Measurements from ENCODE around the gene CD52.

The CD52 gene

GRCh38 chr1:26335774-26336476, 18.2 kb downstream of the CD52 start:
- DNase-seq (ENCODE audit: low read depth) = no peak

DNA sequence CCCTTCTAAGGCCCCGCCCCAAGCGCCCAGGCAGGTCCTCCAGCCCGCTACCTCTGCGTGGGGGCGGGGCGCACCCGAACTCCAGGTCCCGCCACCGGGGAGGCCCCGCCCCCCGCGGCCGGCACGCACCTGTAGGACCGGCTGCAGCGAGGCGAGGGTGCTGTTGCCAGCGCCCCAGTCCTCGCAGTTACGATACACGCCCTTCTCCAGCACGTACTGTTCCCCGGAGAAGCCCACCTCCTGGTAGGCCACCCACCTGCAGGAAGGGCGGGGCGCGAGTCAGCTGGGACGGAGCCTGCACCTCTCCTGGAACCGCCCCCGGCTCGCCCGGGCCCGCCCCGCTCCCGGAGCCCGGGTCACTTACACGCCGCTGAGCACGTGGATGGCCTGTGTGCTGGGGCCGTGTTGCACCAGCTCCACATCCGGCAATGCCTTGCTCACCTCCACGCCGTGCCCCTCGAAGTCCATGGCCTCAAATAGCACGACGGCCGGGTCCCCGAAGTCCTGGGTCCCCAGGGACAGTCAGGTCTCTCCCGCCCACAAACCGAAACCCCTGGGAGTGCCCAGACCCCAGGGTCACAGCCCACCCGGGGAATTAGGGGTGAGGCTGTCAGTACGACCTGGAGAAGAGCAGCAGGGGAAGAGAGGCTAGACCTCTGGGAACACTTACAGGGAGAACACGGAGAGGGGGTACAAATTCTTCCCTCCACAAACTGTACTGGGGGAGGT, 18.9 kb downstream of the CD52 start:
- DNase-seq (ENCODE audit: low read depth) = peak; percentile 86

GRCh38 chr1:26337206-26337535, 19.4 kb downstream of the CD52 start:
- DNase-seq (ENCODE audit: low read depth) = no peak

DNA sequence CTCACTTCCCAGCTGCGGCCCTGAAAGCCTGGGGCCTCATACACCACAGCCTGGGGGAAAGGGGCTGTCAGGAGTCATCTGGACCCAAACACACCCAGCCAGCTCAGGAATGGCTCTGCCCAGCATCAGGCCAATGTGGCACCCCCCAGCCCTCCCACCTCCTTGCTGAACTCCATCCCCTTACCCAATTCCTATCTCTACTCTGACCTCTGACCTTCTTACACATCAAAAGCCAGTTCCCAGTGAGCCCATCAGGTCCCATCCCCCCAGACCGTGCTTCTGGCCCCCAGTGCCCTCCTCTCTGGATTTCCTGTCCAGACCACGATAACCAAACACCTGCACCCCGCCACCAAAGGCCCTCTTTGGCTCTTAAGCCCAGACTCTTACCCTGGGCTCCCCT, 19.9 kb downstream of the CD52 start:
- DNase-seq (ENCODE audit: low read depth) = no peak

DNA sequence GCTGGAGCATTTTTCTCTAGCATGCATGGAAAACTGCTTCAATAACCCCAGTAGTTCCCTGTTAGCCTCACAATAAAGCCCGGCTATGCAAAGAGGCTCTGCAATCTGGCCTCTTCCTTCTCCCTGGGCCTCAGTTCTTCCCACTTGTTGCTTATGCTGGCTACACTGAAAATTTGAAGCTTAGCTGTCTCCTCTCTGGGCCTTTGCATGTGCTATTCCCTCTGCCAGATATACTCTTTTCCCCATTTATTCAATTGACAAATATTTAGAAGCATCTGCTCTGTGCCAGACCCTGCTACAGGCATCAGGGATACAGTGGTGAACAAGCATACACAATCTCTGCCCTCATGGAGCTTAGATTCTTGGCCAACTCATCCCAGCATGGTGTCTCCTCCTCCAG, 20.9 kb downstream of the CD52 start:
- DNase-seq (ENCODE audit: low read depth) = no peak

GRCh38 chr1:26340047-26340481, 22.3 kb downstream of the CD52 start:
- DNase-seq (ENCODE audit: low read depth) = no peak

DNA sequence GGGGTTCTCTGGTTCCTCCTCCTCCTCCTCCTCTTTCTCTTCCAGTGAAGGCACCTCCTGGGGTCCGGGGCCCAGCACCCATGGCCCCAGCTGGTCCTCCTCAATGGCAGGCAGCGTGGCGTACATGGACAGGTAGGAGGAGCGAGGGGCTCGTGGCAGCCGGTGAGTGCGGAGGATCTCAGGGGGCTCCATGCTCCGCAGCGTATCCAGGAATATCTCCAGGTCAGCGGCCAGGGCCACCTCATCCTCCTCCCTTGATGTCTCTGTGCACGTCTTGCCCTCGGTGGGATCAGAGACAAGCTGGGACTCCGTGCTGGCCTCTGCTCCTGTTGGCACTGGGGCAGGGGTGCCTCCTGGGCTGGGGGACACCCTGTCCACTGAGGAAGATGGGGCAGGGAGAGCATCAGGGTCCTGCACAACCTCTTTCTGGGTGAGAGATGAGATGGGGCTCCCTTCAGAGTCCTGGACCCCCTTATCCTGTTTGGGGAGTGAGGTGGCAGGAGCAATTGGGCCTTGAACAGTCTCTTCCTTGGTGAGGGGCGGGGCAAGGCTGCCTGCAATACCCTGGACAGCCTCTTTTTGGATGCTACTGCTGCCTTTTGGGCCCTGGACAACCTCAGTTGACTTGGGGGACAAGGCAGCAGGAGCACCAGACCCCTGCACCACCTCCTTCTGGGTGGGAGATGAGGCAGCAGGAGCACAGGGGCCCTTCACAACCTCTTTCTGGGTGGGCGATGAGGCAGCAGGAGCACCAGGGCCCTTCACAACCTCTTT, 26.6 kb downstream of the CD52 start:
- DNase-seq (ENCODE audit: low read depth) = no peak

DNA sequence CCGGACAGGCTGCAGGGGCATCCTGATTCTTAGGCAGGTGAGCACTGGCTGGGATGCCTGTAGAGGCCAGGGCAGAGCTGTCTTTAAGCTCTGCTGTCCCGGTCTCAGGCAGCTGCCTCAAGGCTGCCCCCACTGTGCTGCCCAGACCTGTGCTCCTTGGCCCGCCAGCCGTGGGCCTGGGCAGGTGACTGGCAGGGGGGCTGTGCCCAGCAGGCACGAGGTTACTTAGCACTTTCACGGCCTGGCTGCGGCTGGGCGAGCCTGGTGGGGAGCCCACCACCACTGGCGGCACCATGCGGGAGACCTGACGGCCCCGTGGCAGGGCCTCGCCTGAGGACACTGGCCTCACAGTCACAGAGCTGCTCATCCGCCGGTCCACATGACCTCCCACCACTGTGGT, 28.0 kb downstream of the CD52 start:
- DNase-seq (ENCODE audit: low read depth) = no peak

GRCh38 chr1:26346274-26347033, 28.7 kb downstream of the CD52 start:
- no peak for DNase-seq (ENCODE audit: low read depth)

DNA sequence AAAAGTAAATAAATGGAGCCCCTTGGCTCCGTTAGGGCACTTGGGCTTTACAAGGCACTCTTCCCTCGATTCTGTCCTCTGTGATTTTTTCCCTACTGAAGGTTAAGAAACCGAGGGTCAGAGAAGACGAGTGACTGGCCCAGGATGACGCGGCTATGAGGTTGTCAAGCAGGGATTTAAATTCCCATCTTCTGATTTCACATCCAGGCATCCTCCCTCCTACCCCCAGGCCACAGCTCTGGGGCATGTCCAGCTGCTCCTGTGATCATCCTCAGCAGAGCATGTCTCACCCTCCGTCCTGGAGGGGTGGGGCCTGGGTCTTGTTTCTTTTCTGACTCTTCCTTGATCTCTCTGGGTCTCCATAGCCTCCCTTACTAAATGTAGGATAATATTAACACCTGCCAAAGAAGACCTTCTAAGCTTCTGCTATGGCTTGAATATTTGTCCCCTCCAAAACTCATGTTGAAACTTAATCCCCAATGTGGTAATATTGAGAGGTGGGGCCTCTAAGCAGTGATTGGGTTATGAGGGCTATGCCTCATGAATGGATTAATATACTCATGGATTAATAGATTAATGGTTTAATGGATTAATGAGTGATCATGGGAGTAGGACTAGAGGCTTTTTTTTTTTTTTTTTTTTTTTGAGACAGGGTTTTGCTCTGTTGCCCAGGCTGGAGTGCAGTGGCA, 31.6 kb downstream of the CD52 start:
- DNase-seq (ENCODE audit: low read depth) = no peak

- no peak for DNase-seq (ENCODE audit: low read depth)
Measured at GRCh38 chr1:26349877-26350244, 32.1 kb downstream of the CD52 start.

DNA sequence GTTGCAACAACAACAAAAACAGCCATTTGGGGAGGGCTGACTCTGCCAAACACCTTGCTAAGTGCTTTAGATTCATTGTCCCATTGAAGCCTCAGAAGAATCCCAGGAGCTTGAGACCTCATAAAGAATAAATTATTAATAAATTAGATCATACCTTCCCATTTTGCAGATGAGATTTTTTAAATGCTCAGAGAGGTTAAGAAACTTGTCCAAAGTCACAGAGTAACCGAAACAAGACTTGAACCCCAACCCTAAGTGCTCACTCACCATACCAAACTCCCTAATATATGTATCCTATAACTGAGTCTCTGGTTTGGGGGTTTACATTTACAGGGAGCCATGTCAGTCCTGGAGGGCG, 32.6 kb downstream of the CD52 start:
- no peak for DNase-seq (ENCODE audit: low read depth)

DNA sequence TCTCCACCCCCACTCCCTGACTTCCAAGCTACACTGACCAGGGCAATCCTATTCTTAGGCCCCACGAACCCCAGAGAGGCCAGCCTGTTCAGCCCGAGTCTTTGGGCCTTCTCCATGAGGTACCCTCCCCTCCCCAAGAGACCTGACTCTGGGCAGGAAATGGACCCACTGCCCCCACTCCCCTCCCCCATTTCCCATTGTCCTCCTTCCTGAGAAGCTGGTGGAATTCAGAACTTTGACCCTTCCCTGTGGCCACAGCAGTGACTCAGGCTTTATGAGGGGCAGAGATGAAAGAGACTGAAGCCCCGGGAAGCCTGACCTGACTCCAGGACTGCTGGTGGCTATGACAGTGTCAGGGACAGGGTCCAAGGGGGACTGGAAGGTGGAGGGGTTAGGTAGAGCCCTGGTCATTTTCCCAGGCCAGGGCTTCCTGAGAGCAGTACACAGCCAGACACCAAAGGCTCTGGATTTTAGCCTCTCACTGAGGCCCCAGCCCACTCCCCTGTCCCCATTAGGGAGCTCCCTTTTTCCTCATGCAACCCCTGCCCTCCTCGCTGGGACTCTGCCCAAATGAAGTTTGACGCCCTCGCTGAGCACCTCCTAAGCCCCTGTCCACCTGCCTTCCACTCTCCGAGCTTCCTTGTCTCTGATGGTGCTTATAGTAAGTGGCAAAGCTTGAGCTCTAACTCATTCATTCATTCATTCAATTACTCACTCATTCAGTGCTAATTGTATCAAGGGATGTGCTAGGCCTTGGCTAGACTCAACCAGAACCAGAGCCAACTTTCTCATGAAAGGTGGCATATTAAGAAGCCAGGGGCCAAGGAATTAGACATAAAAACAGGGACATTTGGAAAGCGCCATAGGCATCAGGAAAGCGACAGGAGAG, 33.2 kb downstream of the CD52 start:
- DNase-seq (ENCODE audit: low read depth) = no peak

GRCh38 chr1:26351590-26352337, 34.0 kb downstream of the CD52 start:
- no peak for DNase-seq (ENCODE audit: low read depth)

DNA sequence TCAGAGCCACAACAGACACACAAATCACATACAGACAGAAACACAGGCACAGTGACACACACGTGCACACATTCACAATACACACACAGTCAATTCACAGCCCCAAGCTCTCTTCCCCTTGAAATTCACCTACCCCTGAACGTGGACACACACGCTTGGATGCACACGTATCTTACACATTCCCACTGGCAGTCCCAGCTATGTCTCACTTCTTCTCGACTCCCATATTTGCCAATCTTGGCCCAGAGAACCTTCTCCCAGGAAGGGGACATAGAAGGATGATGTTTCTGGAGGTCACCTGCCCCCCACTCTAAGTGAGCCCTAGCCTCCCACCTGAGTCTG, 34.6 kb downstream of the CD52 start:
- DNase-seq (ENCODE audit: low read depth) = no peak

DNA sequence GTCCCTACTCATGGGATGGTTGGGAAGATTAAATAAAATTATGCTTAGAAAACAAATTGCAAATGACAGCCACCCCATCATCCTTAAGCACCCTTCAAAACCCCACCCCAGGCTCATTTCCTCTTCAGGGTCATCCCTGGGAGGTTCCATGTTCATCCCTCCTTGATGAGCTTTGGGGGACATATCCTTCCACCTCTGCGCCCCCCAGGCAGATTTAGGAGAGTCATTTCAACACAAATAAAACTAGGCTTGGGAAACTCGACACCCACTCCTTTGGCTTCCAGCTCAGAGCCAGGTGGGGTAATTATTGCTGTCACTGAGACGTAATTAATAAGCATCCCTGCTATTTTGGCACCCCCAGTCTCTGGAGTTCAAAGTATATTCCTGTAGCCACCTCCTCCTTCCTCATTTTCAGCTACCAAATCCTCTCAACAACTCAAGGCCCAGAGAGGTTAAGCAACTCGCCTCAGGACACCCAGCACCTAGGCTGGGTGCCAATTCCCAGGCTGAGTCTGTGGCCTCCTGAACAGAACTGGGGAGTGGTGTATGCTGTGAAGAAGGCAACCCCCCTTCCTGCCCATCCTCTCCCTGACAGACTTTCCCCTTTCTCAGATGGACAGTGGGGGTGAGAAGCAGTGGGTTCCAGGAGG, 35.6 kb downstream of the CD52 start:
- DNase-seq (ENCODE audit: low read depth) = no peak

- no peak for DNase-seq (ENCODE audit: low read depth)
Measured at GRCh38 chr1:26353976-26354820, 36.4 kb downstream of the CD52 start, which contains the start of gene CRYBG2. Gene CRYBG2, minus strand, starts transcription at chr1:26354130. Its CDS starts 7,473 bp downstream, at chr1:26346657.

DNA sequence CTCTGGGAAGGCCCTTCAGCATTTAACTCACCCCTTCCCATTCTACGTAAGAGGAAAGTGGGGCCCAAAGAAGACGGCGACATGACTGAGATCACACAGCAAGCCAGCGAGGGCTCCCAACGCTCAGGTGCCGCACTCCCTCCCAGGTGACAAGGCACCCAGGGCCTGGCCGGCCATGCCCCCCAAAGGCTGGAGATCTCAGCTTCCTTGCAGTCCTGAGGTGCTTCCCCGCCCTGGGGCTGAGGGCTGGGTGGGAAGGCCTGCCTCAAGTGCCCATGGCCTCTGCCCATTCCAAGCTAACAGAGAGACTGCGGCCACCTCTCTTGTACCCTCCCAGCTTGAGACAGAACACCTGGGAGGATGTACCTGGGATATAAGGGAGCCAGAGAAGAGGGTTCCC, 37.2 kb downstream of the CD52 start:
- DNase-seq (ENCODE audit: low read depth) = no peak

DNA sequence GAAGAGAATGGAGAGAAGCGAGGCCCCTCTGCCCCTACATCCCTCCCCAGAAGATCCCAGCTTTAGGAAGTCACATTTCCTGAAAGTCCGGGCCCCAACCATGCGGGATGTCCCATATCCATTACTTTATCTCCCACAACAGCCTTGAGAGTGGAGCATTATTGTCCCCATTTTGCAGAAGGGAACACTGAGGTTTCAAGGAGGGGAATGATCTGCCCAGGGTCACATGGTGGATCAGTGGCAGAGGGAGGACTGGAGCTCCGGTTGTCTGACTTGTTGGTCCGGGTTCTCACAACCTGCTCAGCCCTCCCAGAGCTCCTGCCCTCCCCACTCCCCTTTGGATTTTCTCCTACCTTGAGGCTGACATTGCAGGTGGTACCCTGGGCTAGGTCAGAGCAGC, 38.3 kb downstream of the CD52 start:
- no peak for DNase-seq (ENCODE audit: low read depth)

All from activated T-helper 9 cell treated with anti-CD3 and anti-CD28 coated beads, Interleukin-2, amount 50 U/mL, for 16 hours (primary cell).